ENCODE measurements around the gene IKBKG.

IKBKG gene

DNA sequence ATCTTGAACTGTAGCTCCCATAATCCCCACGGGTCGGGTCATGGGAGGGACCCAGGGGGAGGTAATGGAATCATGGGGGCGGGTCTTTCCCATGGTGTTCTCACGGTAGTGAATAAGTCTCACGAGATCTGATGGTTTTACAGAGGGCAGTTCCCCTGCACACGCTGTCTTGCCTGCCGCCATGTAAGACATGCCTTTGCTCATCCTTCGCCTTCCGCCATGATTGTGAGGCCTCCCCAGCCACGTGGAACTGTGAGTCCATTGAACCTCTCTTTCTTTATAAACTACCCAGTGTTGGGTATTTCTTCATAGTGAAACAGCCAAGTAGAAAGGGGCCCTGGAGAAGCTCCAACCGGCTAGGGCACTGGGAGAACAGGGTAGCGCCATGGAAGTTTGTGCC, 49.8 kb downstream of the IKBKG start:
- TF ChIP-seq, protein P1, sequence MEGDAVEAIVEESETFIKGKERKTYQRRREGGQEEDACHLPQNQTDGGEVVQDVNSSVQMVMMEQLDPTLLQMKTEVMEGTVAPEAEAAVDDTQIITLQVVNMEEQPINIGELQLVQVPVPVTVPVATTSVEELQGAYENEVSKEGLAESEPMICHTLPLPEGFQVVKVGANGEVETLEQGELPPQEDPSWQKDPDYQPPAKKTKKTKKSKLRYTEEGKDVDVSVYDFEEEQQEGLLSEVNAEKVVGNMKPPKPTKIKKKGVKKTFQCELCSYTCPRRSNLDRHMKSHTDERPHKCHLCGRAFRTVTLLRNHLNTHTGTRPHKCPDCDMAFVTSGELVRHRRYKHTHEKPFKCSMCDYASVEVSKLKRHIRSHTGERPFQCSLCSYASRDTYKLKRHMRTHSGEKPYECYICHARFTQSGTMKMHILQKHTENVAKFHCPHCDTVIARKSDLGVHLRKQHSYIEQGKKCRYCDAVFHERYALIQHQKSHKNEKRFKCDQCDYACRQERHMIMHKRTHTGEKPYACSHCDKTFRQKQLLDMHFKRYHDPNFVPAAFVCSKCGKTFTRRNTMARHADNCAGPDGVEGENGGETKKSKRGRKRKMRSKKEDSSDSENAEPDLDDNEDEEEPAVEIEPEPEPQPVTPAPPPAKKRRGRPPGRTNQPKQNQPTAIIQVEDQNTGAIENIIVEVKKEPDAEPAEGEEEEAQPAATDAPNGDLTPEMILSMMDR (conservative IDR thresholded peaks at IDR 0.05), result no peak
- no peak overlapping the region for H3K27ac ChIP-seq

DNA sequence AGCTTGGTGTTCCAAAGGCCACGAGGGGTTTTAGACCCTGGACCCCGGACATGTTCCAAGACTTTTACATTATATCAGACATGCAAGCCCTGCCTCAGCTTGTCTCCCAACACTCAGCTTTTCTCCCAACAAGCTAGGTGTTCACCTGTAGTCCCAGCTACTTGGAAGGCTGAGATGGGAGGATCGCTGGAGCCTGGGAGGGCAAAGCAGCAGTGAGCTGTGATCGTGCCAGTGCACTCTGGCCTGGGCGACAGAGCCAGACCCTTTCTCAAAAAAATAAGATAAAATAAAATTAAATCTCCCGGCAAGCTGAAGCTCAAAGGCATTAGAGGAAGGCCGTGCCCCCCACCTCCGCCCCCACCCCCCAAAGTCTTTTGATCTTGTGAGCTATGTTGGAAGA, 51.2 kb downstream of the IKBKG start:
- TF ChIP-seq, protein P1 (conservative IDR thresholded peaks at IDR 0.05), result no peak
- no peak overlapping the region for H3K27ac ChIP-seq

DNA sequence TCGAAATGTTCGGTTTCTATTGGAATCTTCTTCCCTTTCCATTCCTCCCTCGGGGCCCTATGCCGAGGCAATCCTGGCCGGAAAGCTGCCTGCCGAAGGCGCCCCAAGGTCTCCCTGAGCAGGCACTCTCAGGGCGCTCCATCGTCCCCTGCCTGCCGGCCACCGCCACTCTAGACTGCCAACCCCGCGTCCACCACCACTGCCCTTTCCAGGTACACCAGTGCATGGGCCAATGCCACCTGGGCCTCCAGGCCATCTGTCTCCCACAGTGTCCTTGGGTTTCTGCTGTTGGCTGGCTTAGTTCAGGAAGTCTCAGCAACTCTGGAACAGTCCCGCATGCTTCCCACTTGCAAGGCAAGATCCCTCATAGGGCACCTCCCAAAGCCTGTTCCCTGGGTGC, 52.1 kb downstream of the IKBKG start:
- TF ChIP-seq, protein P1 (conservative IDR thresholded peaks at IDR 0.05), result no peak
- H3K27ac ChIP-seq, result no peak overlapping the region

DNA sequence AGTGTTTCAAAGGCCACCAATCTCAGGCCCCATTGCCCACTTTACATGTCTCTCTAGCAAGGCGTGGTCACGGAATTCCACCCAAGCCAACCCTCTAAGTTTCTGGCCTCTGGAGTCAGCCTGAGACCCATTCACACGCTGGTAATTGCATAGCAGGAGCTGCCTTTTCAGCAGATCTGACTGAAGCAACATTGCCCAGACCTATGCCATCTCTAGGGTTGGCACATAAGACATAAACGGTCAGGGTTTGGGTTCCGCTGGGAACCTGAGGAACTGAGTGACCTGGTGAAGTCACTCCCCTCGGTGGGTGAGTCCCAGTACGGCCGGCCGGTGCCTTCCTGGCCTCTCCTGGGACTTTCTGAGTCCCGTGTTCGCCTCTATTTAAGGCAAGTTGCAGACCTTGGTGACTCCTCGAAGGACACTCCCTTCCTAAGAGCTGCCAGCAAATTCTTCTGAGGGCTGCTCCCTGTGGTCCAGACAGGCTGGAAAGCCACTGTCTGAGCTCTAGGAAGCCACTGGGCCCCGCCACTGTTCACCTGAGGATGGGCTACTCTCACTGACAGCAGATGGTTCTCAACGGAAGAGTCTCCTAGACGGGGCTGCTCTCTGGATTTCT, 53.4 kb downstream of the IKBKG start:
- no peak overlapping the region for H3K27ac ChIP-seq
- TF ChIP-seq, protein P1 (conservative IDR thresholded peaks at IDR 0.05), result no peak

DNA sequence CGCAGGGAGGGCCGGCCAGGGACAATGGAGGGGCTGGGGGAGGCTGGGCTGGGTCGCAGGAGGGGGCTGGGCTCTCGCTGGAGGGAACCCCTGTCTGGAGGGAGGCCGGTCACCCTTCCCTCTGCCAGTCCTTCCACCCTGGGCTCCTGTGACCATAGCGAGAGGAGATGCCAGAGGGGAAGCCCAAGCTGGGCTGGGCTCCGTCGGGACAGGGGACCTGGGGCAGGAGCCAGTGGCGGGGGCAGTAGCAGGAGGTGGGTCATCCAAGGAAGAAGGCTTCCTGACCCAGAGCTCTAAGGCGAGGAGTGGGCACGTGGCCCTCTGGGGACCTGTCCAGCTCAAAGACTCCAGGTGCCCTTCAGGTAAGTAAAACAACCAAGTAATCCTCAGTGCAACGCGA, 54.8 kb downstream of the IKBKG start:
- no peak overlapping the region for H3K27ac ChIP-seq
- TF ChIP-seq, protein P1 (conservative IDR thresholded peaks at IDR 0.05), result no peak

DNA sequence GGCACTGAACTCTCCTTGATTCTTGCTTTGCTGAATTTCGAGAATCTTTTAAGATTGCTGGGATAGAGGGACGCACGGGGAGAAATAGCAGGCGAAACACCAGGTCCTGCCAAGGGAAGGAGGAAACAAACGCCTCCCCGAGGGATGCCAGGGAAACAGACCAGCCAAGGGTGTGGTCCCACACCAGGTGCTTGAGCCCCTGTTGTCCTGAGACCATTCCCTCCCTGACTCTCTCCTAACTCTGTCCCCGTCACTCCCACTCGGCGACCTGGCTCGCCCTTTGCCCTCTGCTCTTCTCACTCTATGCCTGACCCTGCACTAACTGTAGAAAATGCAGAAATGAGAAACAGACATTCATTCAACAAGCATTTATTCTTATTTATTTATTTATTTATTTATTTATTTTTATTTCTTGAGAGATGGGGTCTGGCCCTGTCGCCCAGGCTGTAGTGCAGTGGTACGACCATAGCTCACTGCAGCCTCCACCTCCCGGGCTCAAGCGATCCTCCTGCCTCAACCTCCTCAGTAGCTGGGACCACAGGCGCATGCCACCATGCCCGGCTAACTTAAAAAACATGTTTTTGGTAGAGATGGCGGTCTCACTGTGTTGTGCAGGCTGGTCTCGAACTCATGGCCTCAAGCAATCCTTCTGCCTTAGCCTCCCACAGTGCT, 55.5 kb downstream of the IKBKG start:
- H3K27ac ChIP-seq, result no peak overlapping the region
- TF ChIP-seq, protein P1 (conservative IDR thresholded peaks at IDR 0.05), result no peak

DNA sequence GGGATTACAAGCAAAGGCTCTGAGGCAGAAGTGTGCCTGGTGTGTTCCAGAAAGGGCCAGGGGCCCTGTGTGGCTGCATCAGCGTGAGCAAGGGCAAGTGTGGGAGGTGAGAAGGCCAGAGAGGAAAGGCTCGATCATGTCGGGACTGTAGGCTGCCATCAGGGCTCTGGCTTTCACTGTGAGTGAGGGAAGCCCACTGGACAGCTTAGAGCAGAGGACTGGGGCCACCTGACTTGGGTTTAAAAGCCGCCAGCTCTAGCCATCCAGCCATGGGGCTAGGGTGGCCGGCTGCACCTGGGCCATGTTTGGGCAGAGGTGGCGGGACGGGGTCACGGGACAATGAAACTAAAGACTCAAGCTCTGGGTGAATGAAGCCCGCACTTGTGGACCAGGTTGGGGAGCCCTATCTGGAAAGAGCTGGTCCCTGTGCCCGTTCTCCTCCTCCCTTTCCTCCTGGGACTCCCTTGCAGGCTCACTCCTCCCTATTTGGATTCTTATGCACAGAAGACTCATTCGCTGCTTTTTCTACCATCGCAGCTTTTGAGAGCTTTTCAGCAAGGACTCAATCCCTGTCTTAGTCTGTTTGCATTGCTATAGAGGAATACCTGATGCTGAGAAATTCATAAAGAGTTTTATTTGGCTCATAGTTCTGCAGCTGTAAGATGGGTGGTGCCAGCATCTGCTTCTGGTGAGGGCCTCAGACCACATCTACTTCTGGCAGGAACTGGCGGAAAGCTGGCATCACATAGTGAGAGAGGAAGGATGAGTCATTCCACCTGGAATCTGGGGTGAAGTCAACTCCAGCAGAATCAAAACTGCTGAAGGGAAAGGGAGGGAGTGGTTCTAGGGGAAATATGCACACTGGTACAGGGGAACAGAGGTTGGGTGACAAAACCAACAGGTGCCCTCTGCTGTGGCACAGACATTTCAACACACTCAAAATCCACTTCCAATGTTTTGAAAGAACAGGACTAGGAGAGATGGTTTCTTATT, 56.3 kb downstream of the IKBKG start:
- no peak overlapping the region for H3K27ac ChIP-seq
- TF ChIP-seq, protein P1 (conservative IDR thresholded peaks at IDR 0.05), result no peak
